Cerebellar cortex (tissue), 1 donor: ENCODE results near the gene MRS2.
A peak's percentile ranks its signal among the peaks of the same experiment; 100 is the strongest.

ENCODE experiments used
- DNase-seq: peaks from one replicate; pipeline ENCODE4 v3.0.0-alpha.2; 2015; ENCODE audit warnings: low spot score

MRS2 gene

DNA sequence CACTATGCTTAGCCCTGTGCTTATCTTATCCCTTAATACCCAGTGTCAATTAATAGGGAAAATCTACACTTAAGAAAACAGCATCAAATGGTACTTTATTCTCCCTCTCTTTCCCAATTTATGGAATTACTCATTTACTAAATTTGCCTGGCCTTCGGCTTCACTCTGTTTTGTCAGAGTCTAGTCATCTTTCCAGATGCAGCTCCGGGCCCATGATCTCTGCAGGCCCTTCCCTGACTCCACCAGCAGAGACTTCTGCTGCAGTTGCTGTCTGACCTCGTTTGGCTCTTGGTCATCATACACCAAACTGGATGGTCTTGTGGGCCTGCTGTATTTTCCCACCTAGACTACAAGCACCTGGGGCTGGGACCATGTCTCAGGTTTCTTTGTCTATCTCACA lies 27.4 kb downstream of the MRS2 start:
- DNase-seq = no peak

DNA sequence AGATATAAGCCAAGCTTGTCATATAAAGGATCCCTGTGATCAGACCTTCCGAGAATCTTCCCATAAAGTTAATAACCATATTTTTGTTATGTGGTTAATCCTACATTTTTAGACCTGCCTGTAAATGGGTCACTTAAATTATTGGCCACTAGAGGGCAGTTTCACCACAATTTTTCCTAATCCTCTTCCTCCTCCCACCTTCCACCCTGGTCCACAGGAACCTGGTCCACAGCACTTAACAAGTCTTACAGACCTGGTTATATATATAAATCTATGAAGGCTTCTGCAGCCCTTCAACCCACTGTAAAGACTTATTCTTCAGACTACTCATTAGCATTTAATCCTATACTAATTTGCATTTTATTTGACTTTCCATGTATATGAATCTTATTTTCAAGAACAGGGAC lies 28.3 kb downstream of the MRS2 start:
- peak; percentile 66 for DNase-seq

DNA sequence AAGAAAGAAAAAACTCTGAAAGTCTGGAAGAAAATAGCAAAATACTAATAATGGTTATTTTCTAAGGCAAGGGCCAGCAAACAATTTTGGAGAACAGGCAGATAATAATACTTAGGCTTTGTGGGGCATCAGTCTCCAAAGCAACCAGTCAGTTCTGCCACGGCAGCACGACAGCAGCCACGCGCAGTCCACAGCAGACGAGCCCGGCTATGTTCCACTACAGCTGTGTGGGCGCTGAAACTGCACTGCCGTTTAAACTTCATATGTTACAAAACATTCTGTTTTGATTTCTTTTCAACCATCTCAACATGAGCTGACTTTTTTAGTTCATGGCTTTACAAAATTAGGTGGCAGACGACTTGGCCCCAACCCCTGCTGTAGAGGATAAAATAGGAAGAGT lies 29.9 kb downstream of the MRS2 start:
- no peak for DNase-seq

DNA sequence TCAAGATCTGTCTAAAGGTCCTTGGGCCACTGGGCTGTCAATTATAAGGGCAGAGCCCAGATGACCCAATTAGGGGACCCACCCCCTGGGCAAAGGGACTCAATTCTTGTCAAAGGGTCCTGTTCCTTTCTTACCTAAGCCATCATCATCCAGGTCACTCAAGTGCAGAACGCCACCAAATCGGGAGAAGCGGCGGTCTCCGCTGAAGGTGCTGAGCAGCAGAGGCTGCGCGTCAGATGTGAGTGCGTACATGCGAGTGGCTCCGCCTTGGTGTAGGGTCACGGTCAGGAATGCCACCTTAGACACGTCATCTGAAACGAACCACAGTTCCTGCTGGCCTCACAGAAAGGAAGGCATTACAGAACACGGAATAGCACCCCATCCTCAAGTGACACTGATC lies 34.2 kb downstream of the MRS2 start:
- DNase-seq = no peak

DNA sequence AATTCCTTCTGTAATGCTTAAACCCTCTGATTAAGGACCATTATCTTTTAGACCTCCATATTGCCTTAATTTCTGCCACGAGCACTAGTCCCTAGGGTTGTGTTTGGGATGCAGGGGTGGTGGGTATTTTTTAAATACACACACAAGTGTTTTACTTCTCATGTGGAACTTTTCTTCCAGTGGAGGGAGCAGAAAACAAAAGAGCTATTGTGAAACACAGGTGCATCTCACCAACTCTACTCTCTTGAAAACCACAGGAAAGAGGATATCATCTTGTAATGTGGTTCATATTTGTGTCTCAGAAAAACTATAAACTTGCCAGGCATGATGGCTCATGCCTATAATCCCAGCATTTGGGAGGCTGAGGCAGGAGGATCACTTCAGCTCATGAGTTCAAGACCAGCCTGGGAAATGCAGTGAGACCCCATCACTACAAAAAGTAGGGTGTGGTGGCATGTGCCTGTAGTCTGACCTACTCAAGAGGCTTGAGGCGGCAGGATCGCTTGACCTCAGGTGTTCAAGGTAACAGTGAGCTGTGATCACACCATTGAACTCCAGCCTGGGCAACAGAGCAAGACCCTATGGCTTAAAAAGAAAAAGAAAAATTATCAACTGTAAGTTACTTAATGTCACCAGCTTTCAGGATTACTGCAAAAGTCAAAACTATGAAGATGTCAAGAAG lies 37.3 kb downstream of the MRS2 start:
- no peak for DNase-seq

DNA sequence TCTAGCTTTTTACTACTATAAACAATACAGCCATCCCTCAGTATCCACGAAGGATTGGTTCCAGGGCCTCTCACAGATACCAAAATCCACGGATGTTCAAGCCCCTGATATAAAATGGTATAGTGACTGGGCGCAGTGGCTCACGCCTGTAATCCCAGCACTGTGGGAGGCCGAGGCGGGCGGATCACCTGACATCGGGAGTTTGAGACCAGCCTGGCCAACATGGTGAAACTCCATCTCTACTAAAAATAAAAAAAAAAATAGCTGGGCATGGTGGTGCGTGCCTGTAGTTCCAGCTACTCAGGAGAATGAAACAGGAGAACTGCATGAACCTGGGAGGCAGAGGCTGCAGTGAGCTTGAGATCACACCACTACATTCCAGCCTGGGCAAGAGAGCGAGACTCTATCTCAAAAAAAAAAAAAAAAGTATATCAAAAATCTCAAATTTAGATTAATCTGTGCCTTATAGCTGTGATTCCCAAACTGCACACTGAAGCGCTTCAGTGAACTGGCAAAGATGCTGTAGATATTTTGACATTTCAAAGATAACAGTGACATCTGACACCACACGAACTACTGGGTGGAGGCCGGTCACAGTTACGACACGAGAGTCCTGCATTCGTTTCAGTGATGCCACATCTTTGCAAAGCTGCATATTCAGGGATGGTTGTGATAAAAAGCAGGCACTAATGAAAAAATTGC lies 38.3 kb downstream of the MRS2 start:
- no peak for DNase-seq

DNA sequence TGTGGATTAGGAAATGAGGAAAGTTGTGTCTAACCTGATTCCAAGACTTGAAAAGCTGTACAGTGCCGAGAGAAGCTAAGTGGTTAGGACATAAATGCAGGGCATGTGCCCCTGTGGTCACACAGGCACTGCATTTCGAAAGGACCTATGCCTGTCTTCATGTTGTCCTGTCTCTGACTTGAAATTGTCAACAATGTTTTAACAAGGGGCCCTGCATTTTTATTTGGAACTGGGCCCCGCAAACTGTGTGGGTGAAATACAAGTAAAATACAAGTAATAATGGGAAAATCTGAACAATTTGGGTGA lies 38.8 kb downstream of the MRS2 start:
- no peak for DNase-seq

DNA sequence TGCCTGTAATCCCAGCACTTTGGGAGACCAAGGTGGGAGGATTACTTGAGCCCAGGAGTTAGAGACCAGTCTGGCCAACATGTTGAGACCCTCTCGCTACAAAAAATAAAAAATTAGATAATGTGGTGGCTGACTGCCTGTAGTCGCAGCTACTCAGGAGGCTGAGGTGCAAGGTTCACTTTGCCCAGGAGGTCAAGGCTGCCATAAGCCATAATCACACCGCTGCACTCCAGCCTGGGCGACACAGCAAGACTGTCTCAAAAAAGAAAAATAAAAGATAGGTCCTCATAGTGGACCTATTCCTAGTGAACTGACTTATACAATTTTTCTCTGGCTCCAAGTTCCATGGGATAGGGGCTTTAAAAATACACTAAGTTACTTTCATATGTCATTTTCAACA lies 41.9 kb downstream of the MRS2 start:
- no peak for DNase-seq

DNA sequence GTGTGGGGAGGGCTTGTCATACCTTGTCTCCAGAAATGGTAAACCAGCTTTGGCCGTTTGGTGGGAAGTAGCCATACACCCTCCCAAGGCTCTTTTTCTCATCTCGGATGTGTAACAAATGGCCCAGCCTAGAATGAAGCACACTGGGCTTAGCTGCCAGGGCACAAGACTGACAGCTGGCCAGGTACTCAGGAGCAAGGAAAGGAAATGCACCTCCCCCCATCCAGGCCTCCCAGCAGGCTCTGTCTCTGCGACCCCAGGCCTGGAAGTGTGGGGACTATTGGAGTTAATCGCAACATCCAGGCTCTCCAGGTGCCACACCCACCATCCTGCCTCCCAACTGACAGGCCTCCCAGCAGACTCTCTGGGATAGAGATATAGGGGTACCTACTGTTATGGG lies 43.0 kb downstream of the MRS2 start:
- DNase-seq = no peak

DNA sequence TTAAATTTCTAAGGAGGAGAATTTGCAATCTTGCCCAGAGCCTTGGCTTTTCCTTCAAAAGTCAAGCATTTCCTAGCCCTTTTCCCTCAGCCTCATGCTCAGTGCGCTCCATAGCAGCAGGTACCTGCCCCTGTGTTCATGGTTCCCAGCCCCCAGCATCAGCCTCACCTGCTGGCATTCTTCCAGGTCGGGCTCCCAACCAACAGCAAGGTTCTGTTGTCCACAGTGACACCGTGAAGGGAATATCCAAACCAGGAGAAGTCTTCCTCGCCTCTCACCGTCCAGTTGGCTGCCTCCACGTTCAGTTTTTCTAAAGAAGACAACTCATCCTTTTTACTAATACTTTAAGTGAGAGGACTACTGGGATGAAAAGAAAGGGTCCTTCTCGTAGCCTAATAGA lies 43.9 kb downstream of the MRS2 start:
- no peak for DNase-seq

DNA sequence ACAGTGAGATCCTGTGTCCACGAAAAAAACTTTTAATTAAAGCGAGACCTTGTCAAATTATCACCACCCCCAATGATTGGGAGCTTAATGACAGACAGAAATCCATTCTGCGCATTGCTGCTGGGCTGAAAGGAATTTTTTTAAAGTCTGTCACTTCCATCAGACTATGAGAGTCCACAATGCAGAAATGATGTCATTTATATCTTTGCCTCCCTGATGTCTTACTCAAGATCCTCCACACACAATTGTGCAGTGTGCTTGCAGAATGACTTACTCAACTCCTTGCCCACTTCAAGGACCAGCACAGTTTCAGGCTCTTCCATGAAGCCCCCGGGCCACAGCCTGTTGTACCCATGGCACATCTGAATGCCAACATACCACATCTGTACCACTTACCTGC lies 45.7 kb downstream of the MRS2 start:
- DNase-seq = no peak

DNA sequence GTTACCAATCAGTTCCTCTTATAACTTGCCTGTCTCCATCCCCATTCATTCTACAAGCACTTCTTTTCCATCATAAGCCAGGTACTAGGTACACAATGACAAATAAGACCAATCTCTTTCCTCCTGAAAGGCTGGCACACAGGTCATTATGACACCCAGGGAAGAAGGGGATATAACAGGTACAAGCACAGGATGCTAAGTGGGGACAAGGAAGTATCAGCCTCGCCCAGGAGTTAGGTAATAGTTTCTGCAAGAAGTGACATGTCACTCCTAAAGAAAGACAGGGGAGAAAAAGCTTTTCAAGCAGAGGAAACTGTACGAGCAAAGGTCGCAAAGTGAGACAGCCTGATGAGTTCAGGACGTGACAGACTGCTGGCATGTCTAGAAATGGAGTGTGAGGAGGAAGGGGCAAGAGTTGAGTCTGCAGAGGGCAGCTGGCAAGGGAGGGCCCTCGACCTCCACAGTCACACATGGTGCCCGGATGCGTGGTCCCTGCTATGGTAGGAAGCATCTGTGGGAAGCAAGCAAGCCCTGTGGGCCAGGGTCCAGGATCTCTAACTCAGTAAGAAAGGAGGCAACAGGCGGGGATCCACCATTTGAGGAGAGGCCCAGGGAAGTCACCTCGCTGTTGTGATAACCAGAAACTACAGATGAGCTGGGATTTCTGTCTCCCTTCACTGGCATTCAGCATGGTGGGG lies 46.2 kb downstream of the MRS2 start:
- no peak for DNase-seq

DNA sequence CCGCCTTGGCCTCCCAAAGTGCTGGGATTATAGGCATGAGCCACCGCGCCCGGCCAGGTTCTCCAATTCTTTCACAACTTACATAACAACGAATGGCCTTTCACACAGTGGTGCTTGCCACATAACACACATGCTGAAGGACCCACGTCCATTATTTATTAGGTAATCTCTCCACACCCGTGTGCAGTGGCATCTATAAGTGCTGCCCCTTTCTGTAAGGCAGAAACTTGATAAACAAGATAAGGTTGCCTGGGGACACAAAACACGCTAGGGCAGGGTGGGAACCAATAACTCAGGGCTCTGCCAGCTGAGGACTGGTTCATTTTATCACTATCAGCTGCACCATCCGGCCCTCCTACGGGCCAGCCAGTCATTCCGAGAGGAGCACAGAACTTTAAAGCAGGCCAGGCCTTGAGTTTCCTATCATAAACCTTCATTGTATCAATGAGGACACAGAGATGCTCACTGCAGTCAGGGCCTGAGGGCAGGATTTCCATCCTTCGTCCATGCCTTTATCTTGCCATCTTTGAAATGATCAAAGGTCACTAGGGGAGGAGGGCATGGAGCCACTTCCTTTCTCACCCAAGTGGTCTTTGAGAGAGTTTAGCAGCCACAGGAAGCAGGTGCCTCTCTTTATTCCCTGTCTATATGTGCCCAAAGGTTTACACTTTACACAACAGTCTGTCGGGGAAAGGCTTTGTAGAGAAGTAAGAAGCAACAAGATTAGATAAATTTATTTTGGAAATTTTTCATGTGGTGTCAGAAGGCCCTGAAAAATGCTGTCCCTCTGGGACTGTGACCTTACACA lies 49.0 kb downstream of the MRS2 start:
- DNase-seq = no peak

DNA sequence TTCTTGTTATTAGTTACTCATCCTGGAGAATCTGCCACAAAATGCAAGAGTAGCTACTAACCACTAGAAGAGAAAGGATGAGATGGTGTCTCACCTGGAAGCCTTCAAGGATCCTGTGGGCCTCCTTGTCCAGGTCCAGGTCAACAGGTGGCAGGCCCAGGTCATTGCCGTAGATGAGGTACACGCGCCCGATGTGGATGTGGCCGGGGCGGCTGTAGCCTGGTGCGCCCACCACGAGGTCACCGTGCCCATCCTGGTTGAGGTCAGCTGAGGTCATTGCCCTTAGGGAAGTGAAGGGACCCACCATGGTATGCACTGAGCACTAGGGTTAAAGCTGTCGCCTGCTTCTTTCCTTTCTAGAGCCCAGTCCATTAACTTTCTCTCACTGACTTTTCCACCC lies 51.2 kb downstream of the MRS2 start:
- DNase-seq = no peak

DNA sequence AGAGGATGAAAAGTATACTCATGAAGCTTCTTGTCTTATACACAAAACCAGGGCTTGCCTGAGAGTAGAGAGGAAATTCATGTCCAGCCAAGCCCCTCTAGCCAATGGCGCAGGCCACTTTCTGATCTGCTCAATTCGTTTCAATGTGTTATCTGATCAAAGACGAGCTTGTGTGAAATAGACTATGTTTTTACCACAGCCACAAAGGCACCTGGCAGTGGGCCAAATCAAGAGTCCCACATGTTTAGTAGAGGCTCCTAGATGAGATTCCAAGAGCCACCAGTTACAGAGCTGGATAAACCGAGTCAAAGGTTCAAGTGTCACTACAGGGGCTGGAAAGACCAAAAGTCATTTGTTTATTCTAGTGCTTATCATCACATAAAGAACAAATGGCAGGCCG lies 51.7 kb downstream of the MRS2 start:
- DNase-seq = no peak

DNA sequence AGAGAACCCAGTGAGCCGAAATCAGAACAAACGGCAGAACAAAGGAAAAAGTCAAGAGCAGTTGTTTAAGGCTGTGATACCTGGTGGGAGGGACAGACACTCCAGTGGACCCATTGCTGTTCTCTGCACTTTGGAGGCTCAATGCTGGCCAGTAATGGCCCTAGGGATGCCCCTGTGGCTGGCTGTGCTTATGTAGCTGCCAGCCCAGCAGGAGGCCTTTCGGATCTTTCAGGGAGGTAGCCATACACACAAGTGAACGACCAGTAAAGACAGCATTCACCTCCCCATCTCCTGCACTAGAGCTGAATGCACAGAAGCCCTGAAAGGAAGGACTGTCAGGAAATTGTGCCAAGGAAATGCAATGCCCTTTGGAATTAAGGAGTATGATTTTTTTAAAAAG lies 52.3 kb downstream of the MRS2 start:
- DNase-seq = no peak

DNA sequence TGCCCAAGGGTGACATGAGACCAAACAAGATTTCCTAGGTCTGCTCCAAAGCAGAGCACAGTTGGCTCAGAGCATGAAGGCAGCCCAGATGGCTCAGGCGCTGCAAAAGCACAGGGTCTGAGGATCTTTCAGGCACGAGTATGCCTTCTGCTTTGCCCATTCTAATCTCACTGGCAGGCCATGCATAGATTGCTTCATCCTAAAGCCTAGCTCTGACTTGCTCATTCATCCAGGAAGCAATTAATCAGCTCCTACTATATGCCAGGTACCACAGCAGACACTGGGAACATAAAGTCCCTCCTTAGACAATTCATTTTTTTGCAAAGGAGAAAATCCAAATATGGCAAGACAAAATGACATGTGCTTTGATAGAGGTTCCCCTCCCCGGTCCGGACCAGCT lies 55.4 kb downstream of the MRS2 start:
- DNase-seq = no peak

DNA sequence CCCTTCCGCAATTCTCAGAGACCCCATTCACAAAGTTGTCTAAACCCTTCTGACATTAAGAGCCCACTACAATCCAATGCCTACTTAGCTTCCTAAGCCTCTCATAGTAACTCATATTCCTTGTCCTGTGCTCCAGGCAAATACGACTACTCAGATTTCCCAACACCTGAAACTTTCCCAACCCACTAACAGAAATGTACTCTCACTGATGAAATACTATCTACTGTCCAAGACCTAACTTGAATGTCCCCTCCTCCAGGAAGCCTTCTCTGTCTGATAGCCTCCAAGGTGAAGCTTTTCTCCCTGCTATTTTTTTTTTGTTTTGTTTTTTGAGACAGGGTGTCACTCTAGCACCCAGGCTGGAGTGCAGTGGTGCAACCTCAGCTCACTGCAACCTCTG lies 56.2 kb downstream of the MRS2 start:
- no peak for DNase-seq

DNA sequence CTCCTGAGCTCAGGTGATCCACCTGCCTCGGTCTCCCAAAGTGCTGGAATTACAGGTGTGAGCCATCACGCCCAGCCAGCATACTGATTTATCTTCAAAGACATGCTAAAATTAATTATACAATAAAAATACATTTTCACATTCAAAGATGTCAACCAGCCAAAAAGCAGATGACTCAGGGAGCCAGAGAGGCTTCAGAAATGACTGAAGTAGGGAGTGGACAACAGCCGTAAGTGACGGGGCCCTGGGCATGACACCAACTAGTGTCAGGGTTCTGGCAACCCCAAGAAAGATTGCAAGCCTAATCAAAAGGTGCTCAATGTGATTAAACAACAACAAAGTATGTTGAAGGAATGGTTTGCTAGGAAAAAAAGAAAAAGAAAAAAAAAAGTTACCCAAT lies 58.2 kb downstream of the MRS2 start:
- DNase-seq = no peak

DNA sequence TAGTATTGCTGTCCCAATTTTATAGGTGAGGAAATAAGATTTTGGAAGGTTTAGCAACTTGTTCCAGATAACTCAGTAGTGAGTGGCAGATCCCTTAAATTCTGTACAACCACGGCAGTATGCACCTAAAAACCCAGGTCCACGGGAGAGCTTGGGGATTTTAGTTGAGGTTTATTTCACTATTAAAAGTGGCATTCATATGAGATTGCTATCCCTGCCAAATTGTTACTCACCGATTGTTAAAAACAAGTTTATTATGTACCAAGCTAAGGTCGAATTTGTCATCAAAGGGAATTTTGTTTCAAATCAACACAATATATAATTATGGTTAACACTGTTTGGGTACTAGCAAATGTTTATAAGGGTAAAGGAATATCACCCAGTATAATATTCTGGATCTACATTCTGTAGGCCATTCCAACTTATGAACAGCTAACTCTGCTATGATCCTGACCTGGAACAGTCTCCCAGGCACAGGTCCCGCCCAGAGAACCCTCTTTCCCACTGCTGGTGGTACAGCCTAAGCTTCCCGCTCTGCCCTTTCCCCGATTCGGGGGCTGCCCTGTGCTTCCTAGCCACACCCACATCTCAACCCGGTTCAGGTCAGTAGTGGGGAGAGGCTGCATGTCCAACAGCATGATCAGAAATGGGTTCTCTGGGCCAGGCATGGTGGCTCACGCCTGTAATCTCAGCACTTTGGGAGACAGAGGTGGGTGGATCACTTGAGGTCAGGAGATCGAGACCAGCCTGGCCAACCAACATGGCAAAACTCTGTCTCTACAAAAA lies 61.7 kb downstream of the MRS2 start:
- no peak for DNase-seq

DNA sequence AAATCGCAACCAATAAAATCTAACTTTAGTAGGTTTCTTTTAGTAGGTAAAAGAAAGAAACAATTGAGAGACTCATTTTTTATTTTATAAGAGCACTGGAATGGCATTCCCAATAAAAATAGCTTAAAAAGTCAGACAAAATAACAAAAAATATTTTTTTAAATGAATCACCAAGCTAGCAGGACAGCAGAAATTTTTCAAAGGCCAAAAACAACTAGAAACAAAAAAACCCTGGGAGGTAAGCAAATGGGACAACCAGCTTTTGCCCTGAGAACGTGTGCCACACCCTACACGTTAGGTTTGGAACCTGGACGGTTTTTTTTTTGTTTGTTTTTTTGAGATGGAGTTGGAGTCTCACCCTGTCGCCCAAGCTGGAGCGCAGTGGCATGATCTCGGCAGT lies 67.1 kb downstream of the MRS2 start:
- no peak for DNase-seq

DNA sequence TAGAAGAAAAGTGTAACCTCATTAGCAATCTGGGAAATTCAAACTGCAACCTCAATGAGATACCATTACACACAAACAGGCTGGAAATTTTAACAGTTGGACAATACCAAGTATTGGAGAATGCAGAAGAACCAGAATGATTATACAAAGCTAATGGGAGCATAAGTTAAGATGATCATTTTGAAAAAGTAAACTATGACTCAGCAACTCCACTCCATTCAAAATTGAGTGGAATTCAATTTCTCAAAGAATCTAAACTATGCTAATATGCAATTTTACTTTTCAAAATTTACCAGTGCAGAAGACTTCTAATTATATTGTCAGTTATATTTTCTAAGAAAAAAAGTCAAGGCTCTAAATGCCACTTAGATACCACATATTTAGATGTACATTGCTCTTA lies 69.4 kb downstream of the MRS2 start:
- no peak for DNase-seq
